ENCODE data around the gene SIX3. TPM values are rescaled to one million over a fixed set of nuclear protein-coding genes. Genes with fewer than 3 reads are reported as not detected.

Gene SIX3
- total and polyA plus RNA-seq, 4 donors = 0.02 to 0.06 TPM; not detected in 2

- peaks cover 0 to 24% (median 0%) of the 10 kb centered on the region in 3 donors for H3K27me3 ChIP-seq (ENCODE audit: control insufficient read depth in 3 of 3, insufficient read depth in 3 of 3, low read length in 2 of 3)
- H3K4me3 ChIP-seq = no peak overlapping the region
- H3K27ac ChIP-seq (ENCODE audit: low read depth in 1 of 2, low read length in 1 of 2) = no peak overlapping the region
- WGBS, 2 donors = 81 to 88% methylated on average over 2 of the region's 2 CpGs
- H3K4me1 ChIP-seq (ENCODE audit: control insufficient read depth in 5 of 5, insufficient read depth in 5 of 5, low read length in 5 of 5) = no peaks in the 10 kb centered on the region
- H3K9ac ChIP-seq (ENCODE audit: insufficient read depth in 1 of 2, low read length in 2 of 2) = no peak overlapping the region
- DNase-seq = no peak
- no peak for ATAC-seq (ENCODE audit: insufficient read depth, low FRiP score)
- no peak for TF ChIP-seq CTCF (IDR thresholded peaks at IDR 0.05; ENCODE audit: control extremely low read depth, extremely low read depth)
- H3K36me3 ChIP-seq (ENCODE audit: control insufficient read depth in 4 of 4, insufficient read depth in 4 of 4, low read length in 4 of 4) = no peaks in the 10 kb centered on the region
- peaks cover 0 to 5% (median 3%) of the 10 kb centered on the region in 4 donors for H3K9me3 ChIP-seq (ENCODE audit: control insufficient read depth in 4 of 4, insufficient read depth in 3 of 4, low read length in 3 of 4)
These were observed 47.7 kb downstream of the SIX3 start for GRCh38 chr2:44989176-44989575.

GRCh38 chr2:44994377-44994776 is 52.9 kb downstream of the SIX3 start:
- Histone ChIP-seq H3K4me1 (ENCODE audit: control insufficient read depth in 5 of 5, insufficient read depth in 5 of 5, low read length in 5 of 5) (no peaks in the 10 kb centered on the region), H3K9ac (ENCODE audit: insufficient read depth in 1 of 2, low read length in 2 of 2) (no peak overlapping the region), H3K27ac (ENCODE audit: low read depth in 1 of 2, low read length in 1 of 2) (no peak overlapping the region), H3K9me3 (ENCODE audit: control insufficient read depth in 4 of 4, insufficient read depth in 3 of 4, low read length in 3 of 4) (peaks cover 0 to 3% (median under 1%) of the 10 kb centered on the region in 4 donors), H3K4me3 (no peak overlapping the region), H3K27me3 (ENCODE audit: control insufficient read depth in 3 of 3, insufficient read depth in 3 of 3, low read length in 2 of 3) (peaks cover 2 to 73% (median 42%) of the 10 kb centered on the region in 3 donors), H3K36me3 (ENCODE audit: control insufficient read depth in 4 of 4, insufficient read depth in 4 of 4, low read length in 4 of 4) (no peaks in the 10 kb centered on the region)
- no peak for DNase-seq
- no peak for TF ChIP-seq CTCF (IDR thresholded peaks at IDR 0.05; ENCODE audit: control extremely low read depth, extremely low read depth)
- ATAC-seq (ENCODE audit: insufficient read depth, low FRiP score) = no peak
- WGBS, 2 donors = 92 to 95% methylated on average over 1 of the region's 1 CpG

Small RNA genes within 50 kb of the gene (small RNA-seq; reads per million reads assigned to genes)
- gene RF02246 (ENCODE audit: low replicate concordance) = not detected
- not detected for gene RF02247 (ENCODE audit: low replicate concordance)
- not detected for gene RF02248 (ENCODE audit: low replicate concordance)
- gene RF02250 (ENCODE audit: low replicate concordance) = not detected
- gene RF02251 (ENCODE audit: low replicate concordance) = not detected
- not detected for gene RF02252 (ENCODE audit: low replicate concordance)

Other genes starting within 250 kb of the SIX3 start
- gene SIX2, start 67.8 kb downstream of the SIX3 start, total RNA-seq = under 1 TPM; 0.34 to 0.46 TPM
- under 1 TPM; 0.42 to 0.83 TPM for gene SIX2, start 67.8 kb downstream of the SIX3 start, polyA plus RNA-seq